Measurements from ENCODE around the gene CYP11A1. TPM values are rescaled to one million over a fixed set of nuclear protein-coding genes. Genes with fewer than 3 reads are reported as not detected.
"Not testable (repeated sequence)": the region's sequence is repeated elsewhere in the genome, so short reads cannot be mapped to it uniquely, and the experiment has no call there.

The CYP11A1 gene
- total RNA-seq, 3 donors from 2014 or later, result 1.1 to 4.6 (median 1.3) TPM

GRCh38 chr15:74365598-74366445, 1.6 kb downstream of the CYP11A1 start:
- no peaks in the 10 kb centered on the region for H3K27me3 ChIP-seq
- H3K4me3 ChIP-seq, result peak overlapping the region; percentile 55 to 74 (median 61)
- H3K9me3 ChIP-seq, result no peaks in the 10 kb centered on the region
- peak overlapping the region; percentile 61 to 84 for H3K27ac ChIP-seq
- H3K36me3 ChIP-seq, result no peaks in the 10 kb centered on the region
- peak in 1 of 2 donors; percentile 58 for DNase-seq (ENCODE audit: low spot score in 2 of 2)
- intact Hi-C loops (cut with DNase I; ENCODE audit: low total_unique reads), result no loop called here
- TF ChIP-seq POLR2A (IDR thresholded peaks at IDR 0.05) (no peak), CTCF (IDR thresholded peaks at IDR 0.05) (no peak), POLR2AphosphoS5 (IDR thresholded peaks at IDR 0.05) (peak in 2 of 3 donors; percentile 12 to 35)
- peaks cover 0 to 3% of the 10 kb centered on the region in 2 donors for H3K4me1 ChIP-seq

DNA sequence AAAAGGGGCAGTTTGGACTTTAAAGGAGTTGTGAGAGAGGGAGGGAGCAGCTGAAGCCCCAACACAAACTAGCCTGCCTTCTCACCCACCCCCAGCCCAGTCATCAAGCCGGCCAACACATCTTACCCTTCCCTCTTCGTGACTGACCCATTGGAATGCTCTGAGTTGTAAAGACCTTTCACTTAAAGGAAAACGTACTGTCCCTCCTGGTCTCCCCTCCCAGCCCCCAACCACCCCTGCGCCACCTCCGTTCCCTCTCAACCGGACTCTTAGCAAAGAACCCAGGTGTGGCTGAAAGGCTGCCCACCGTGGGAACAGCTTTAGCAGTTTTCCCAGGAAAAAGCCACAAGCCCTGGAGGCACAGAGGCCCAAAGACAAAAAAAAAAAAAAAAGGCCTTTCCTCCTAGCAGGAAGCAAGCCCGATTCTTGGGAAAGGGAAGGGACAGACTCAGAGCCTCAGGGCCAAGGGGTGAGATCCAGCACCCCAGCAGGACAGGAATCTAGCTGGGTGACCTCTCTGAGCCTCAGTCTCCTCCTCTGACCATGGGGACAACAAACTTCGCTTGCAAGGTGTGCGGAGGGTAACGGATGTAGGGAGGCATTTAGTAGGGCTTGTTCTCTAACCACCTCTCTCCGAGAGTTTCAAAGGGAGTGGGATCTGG, 2.4 kb downstream of the CYP11A1 start:
- intact Hi-C loops (cut with DNase I; ENCODE audit: low total_unique reads), result no loop called here
- peak overlapping the region; percentile 55 to 74 (median 61) for H3K4me3 ChIP-seq
- H3K27ac ChIP-seq, result peak overlapping the region; percentile 61 to 84
- peak in 1 of 2 donors; percentile 19 for DNase-seq (ENCODE audit: low spot score in 2 of 2)
- H3K4me1 ChIP-seq, result peaks cover 0 to 3% of the 10 kb centered on the region in 2 donors
- H3K36me3 ChIP-seq, result no peaks in the 10 kb centered on the region
- TF ChIP-seq POLR2AphosphoS5 (IDR thresholded peaks at IDR 0.05), result no peak
- TF ChIP-seq POLR2A (IDR thresholded peaks at IDR 0.05), result no peak
- TF ChIP-seq CTCF (IDR thresholded peaks at IDR 0.05), result no peak
- no peaks in the 10 kb centered on the region for H3K9me3 ChIP-seq
- H3K27me3 ChIP-seq, result no peaks in the 10 kb centered on the region

- Histone ChIP-seq H3K9me3 (no peaks in the 10 kb centered on the region), H3K4me3 (no peak overlapping the region), H3K27ac (no peak overlapping the region), H3K36me3 (no peaks in the 10 kb centered on the region), H3K27me3 (no peaks in the 10 kb centered on the region), H3K4me1 (peaks cover 0 to 3% of the 10 kb centered on the region in 2 donors)
- intact Hi-C loops (cut with DNase I; ENCODE audit: low total_unique reads), result no loop called here
- no peak for DNase-seq (ENCODE audit: low spot score in 2 of 2)
- TF ChIP-seq POLR2A (IDR thresholded peaks at IDR 0.05) (no peak), CTCF (IDR thresholded peaks at IDR 0.05) (no peak), POLR2AphosphoS5 (IDR thresholded peaks at IDR 0.05) (no peak)
Measured at GRCh38 chr15:74362482-74362881, 5.0 kb downstream of the CYP11A1 start.

DNA sequence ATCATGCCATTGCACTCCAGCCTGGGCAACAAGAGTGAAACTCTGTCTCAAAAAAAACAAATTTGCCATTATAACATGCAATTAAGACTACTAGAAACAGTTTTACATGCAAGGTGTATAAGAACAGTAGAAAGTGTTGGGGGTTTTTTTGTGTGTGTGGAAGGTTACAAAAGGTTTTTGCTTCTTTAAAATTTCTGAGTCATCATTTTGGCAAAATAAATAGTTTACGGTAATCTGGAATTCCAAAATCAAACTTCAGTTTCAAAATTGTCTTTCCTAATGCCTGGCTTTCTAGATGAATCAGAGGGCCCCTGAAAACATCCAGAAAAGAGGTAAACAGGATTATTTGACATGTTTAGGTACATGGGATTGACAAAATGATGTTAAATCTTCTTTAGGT, 6.6 kb downstream of the CYP11A1 start:
- intact Hi-C loops (cut with DNase I; ENCODE audit: low total_unique reads); H3K4me3 ChIP-seq; H3K9me3 ChIP-seq; H3K4me1 ChIP-seq; DNase-seq (ENCODE audit: low spot score in 2 of 2); H3K27ac ChIP-seq; H3K27me3 ChIP-seq; H3K36me3 ChIP-seq: not testable (repeated sequence)

DNA sequence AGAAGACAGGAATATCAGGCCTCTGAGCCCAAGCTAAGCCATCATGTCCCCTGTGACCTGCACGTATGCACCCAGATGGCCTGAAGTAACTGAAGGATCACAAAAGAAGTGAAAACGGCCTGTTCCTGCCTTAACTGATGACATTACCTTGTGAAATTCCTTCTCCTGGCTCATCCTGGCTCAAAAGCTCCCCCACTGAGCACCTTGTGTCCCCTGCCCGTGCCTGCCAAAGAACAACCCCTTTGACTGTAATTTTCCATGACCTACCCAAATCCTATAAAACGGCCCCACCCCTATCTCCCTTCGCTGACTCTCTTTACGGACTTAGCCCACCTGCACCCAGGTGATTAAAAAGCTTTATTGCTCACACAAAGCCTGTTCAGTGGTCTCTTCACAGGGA, 8.1 kb downstream of the CYP11A1 start:
- DNase-seq (ENCODE audit: low spot score in 2 of 2); intact Hi-C loops (cut with DNase I; ENCODE audit: low total_unique reads); H3K4me3 ChIP-seq; H3K4me1 ChIP-seq; H3K36me3 ChIP-seq; H3K27ac ChIP-seq; H3K27me3 ChIP-seq; H3K9me3 ChIP-seq: not testable (repeated sequence)

DNA sequence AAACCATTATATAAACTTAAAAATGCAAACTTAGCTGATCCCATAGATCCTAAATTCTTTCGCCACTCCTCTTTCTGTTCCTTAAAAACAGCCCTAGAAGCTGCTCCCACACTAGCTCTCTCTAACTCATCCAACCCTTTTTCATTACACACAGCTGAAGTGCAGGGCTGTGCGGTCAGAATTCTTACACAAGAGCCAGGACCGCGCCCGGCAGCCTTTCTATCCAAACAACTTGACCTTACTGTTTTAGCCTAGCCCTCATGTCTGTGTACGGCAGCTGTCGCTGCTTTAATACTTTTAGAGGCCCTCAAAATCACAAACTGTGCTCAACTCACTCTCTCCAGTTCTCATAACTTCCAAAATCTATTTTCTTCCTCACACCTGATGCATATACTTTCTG, 9.9 kb downstream of the CYP11A1 start:
- intact Hi-C loops (cut with DNase I; ENCODE audit: low total_unique reads); H3K9me3 ChIP-seq; H3K36me3 ChIP-seq; H3K4me3 ChIP-seq; H3K4me1 ChIP-seq; H3K27me3 ChIP-seq: not testable (repeated sequence)
- DNase-seq (ENCODE audit: low spot score in 2 of 2), result peak in 1 of 2 donors; percentile 45
- peak overlapping the region in 1 of 2 donors; percentile 19 for H3K27ac ChIP-seq

DNA sequence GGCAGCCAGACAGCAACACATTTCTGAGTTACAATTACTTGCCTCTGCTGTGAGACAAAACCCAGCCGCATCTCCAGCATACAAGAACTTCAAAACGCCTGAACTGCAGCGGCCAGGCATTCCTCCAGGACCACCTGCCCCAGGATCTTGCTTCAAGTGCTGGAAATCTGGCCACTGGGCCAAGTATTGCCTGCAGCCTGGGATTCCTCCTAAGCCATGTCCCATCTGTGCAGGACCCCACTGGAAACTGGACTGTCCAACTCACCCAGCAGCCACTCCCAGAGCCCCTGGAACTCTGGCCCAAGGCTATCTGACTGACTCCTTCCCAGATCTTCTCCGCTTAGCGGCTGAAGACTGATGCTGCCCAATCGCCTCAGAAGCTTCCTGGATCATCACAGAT, 11.4 kb downstream of the CYP11A1 start:
- H3K9me3 ChIP-seq; H3K27ac ChIP-seq; H3K4me3 ChIP-seq; H3K4me1 ChIP-seq; intact Hi-C loops (cut with DNase I; ENCODE audit: low total_unique reads); H3K36me3 ChIP-seq; DNase-seq (ENCODE audit: low spot score in 2 of 2); H3K27me3 ChIP-seq: not testable (repeated sequence)

DNA sequence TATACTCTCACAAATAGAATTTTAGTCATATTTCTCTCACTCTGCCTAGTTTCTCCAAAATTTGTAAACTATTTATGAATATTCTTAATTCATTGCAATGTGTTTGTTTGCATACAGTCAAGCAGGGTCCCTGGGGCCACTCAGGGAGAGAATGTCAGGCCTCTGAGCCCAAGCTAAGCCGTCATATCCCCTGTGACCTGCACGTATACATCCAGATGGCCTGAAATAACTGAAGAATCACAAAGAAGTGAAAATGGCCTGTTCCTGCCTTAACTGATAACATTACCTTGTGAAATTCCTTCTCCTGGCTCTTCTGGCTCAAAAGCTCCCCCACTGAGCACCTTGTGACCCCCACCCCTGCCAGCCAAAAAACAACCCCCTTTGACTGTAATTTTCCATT, 13.5 kb downstream of the CYP11A1 start:
- H3K4me3 ChIP-seq; H3K27ac ChIP-seq; H3K4me1 ChIP-seq; H3K36me3 ChIP-seq; H3K27me3 ChIP-seq; intact Hi-C loops (cut with DNase I; ENCODE audit: low total_unique reads); DNase-seq (ENCODE audit: low spot score in 2 of 2); H3K9me3 ChIP-seq: not testable (repeated sequence)

Data from breast epithelium (tissue), 4 donors.